ENCODE measurements around the gene MTUS2. TPM values are rescaled to one million over a fixed set of nuclear protein-coding genes. Genes with fewer than 3 reads are reported as not detected.

Gene MTUS2
- total RNA-seq, 1 experiment from 2014 or later: 1.7 TPM

DNA sequence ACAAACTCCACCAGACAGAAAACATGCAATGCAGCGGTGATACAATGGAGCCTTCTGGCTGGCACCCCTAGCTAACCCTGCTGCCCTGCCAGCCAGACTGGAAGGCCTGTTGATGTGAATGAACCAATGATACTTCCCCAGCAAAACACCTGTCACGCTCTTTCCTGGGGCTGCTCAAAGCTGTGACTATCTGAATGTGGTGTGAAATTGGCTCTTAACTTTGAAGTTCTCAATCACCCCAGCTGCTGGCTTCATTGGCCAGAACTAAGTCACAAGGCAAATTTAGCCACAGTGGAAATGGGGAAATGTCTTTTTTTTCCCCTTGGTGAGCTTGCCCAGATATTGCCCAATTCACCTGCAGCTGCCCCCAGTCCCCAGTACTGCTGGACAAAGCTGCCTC lies 628.0 kb downstream of the MTUS2 start:
- Mint-ChIP-seq H3K4me1 (ENCODE audit: low read depth, unreplicated experiment) (no peaks in the 10 kb centered on the region), H3K9me3 (ENCODE audit: unreplicated experiment) (no peaks in the 10 kb centered on the region), H3K4me3 (ENCODE audit: unreplicated experiment) (no peak overlapping the region), H3K27me3 (ENCODE audit: insufficient read depth, unreplicated experiment) (peaks cover 5% of the 10 kb centered on the region), H3K27ac (ENCODE audit: unreplicated experiment) (no peak overlapping the region), H3K36me3 (ENCODE audit: insufficient read depth, unreplicated experiment) (no peaks in the 10 kb centered on the region)
- peaks cover 5% of the 10 kb centered on the region; the same call in 1 of the 2 replicates for H3K9me3 ChIP-seq
- no peaks in the 10 kb centered on the region for H3K4me1 ChIP-seq
- DNase-seq: no peak
- no peaks in the 10 kb centered on the region for H3K27me3 ChIP-seq (replicated peaks; ENCODE audit: control insufficient read depth, insufficient read depth, low read length)
- ChIA-PET CTCF (no interaction called here), POLR2A (no interaction called here)
- TF ChIP-seq, protein P1, sequence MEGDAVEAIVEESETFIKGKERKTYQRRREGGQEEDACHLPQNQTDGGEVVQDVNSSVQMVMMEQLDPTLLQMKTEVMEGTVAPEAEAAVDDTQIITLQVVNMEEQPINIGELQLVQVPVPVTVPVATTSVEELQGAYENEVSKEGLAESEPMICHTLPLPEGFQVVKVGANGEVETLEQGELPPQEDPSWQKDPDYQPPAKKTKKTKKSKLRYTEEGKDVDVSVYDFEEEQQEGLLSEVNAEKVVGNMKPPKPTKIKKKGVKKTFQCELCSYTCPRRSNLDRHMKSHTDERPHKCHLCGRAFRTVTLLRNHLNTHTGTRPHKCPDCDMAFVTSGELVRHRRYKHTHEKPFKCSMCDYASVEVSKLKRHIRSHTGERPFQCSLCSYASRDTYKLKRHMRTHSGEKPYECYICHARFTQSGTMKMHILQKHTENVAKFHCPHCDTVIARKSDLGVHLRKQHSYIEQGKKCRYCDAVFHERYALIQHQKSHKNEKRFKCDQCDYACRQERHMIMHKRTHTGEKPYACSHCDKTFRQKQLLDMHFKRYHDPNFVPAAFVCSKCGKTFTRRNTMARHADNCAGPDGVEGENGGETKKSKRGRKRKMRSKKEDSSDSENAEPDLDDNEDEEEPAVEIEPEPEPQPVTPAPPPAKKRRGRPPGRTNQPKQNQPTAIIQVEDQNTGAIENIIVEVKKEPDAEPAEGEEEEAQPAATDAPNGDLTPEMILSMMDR (IDR thresholded peaks at IDR 0.05; ENCODE audit: insufficient read depth in 1 of 2, low read depth in 1 of 2, low read length in 1 of 2, severe bottlenecking in 1 of 2, unreplicated experiment in 1 of 2): no peak
- H3K36me3 ChIP-seq (ENCODE audit: control insufficient read depth, insufficient read depth, low read length): no peaks in the 10 kb centered on the region
- no peak overlapping the region for H3K4me3 ChIP-seq (ENCODE audit: low read depth, low read length)
- intact Hi-C loops (cut with micrococcal nuclease; ENCODE audit: unreplicated experiment): no loop called here
- no TSS peak for BruUV-seq (replicated peaks)

DNA sequence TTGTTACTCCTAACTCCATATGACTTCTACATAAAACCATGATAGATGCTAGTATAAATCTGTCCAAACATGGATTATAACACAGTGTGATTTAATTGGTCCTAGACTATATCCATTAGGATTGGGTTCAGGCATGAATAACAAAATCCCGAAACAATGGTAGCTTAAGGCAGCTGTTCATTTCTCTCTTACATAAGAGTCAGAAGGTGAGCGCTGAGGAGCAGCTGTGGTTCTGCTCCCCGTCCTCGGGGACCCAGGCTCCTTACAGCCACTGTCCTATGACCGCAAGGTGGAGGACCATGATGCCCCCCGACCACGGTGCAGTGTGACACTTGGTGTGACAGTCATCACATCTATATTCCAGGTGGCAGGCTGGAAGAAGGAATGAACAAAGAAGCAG lies 629.6 kb downstream of the MTUS2 start:
- Mint-ChIP-seq H3K9me3 (ENCODE audit: unreplicated experiment) (no peaks in the 10 kb centered on the region), H3K27ac (ENCODE audit: unreplicated experiment) (no peak overlapping the region), H3K4me1 (ENCODE audit: low read depth, unreplicated experiment) (no peaks in the 10 kb centered on the region), H3K36me3 (ENCODE audit: insufficient read depth, unreplicated experiment) (no peaks in the 10 kb centered on the region), H3K4me3 (ENCODE audit: unreplicated experiment) (no peak overlapping the region), H3K27me3 (ENCODE audit: insufficient read depth, unreplicated experiment) (peaks cover 5% of the 10 kb centered on the region)
- ChIA-PET POLR2A (no interaction called here), CTCF (no interaction called here)
- no TSS peak for BruUV-seq (replicated peaks)
- no peak for DNase-seq
- TF ChIP-seq, protein P1 (IDR thresholded peaks at IDR 0.05; ENCODE audit: insufficient read depth in 1 of 2, low read depth in 1 of 2, low read length in 1 of 2, severe bottlenecking in 1 of 2, unreplicated experiment in 1 of 2): no peak
- intact Hi-C loops (cut with micrococcal nuclease; ENCODE audit: unreplicated experiment): no loop called here
- no peaks in the 10 kb centered on the region for H3K4me1 ChIP-seq
- no peaks in the 10 kb centered on the region for H3K36me3 ChIP-seq (ENCODE audit: control insufficient read depth, insufficient read depth, low read length)
- peaks cover 5% of the 10 kb centered on the region; the same call in 1 of the 2 replicates for H3K9me3 ChIP-seq
- H3K4me3 ChIP-seq (ENCODE audit: low read depth, low read length): no peak overlapping the region
- H3K27me3 ChIP-seq (replicated peaks; ENCODE audit: control insufficient read depth, insufficient read depth, low read length): no peaks in the 10 kb centered on the region

DNA sequence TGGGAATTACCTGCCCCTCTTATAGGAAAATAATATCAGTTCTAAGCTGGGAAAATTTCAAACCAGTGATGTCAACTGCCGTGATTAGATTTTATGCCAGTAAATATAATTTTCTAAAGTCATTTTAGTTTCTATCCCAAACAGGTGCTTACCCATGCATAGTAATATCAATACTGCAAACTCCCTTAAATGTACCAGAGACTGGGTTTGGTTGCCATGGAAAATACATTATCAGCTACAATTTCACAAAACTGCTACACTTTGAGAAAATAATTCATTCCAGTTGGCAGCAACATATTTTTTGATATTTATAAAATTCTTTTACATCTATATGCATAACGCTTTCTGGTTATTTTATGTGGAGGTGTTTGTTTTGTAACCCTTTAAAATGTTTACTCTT lies 631.8 kb downstream of the MTUS2 start:
- no peaks in the 10 kb centered on the region for H3K27me3 ChIP-seq (replicated peaks; ENCODE audit: control insufficient read depth, insufficient read depth, low read length)
- peaks cover 5% of the 10 kb centered on the region for H3K27me3 Mint-ChIP-seq (ENCODE audit: insufficient read depth, unreplicated experiment)
- H3K9me3 Mint-ChIP-seq (ENCODE audit: unreplicated experiment): no peaks in the 10 kb centered on the region
- H3K4me3 Mint-ChIP-seq (ENCODE audit: unreplicated experiment): no peak overlapping the region
- H3K27ac Mint-ChIP-seq (ENCODE audit: unreplicated experiment): no peak overlapping the region
- no peak for DNase-seq
- intact Hi-C loops (cut with micrococcal nuclease; ENCODE audit: unreplicated experiment): no loop called here
- CTCF ChIA-PET: no interaction called here
- peaks cover 5% of the 10 kb centered on the region; the same call in 1 of the 2 replicates for H3K9me3 ChIP-seq
- no peak overlapping the region for H3K4me3 ChIP-seq (ENCODE audit: low read depth, low read length)
- H3K4me1 Mint-ChIP-seq (ENCODE audit: low read depth, unreplicated experiment): no peaks in the 10 kb centered on the region
- H3K4me1 ChIP-seq: 0 out of 2 replicates have a peak, but pooled peaks cover 3% of the 10 kb centered on the region
- H3K36me3 ChIP-seq (ENCODE audit: control insufficient read depth, insufficient read depth, low read length): no peaks in the 10 kb centered on the region
- H3K36me3 Mint-ChIP-seq (ENCODE audit: insufficient read depth, unreplicated experiment): no peaks in the 10 kb centered on the region
- BruUV-seq (replicated peaks): no TSS peak
- TF ChIP-seq, protein P1 (IDR thresholded peaks at IDR 0.05; ENCODE audit: insufficient read depth in 1 of 2, low read depth in 1 of 2, low read length in 1 of 2, severe bottlenecking in 1 of 2, unreplicated experiment in 1 of 2): no peak
- POLR2A ChIA-PET: no interaction called here
